Stomach smooth muscle (tissue), 2 donors: ENCODE data around the gene GRK4.

ENCODE experiments used
- H3K27ac ChIP-seq: one replicate; pipeline ENCODE4 v1.7.0; 2013; ENCODE audit warnings: mild to moderate bottlenecking, low read length, inconsistent platforms
- H3K27me3 ChIP-seq, 2 donors: one replicate each; pipeline ENCODE4 v1.7.0; 2013; ENCODE audit warnings: low read length in 2 of 2; ENCODE audit not compliant: insufficient read depth in 2 of 2, control insufficient read depth in 1 of 2
- H3K36me3 ChIP-seq, 2 donors: one replicate each; pipeline ENCODE4 v1.7.0; 2013; ENCODE audit warnings: low read length in 2 of 2; ENCODE audit not compliant: control insufficient read depth in 2 of 2, insufficient read depth in 2 of 2
- H3K4me1 ChIP-seq: one replicate; pipeline ENCODE4 v1.7.0; 2013; ENCODE audit warnings: low read length; ENCODE audit not compliant: control insufficient read depth, insufficient read depth
- H3K4me3 ChIP-seq, 2 donors: one replicate each; pipeline ENCODE4 v1.7.0; 2013; ENCODE audit warnings: low read length in 2 of 2
- H3K9ac ChIP-seq, 2 donors: one replicate each; pipeline ENCODE4 v1.7.0; 2013; ENCODE audit warnings: low read length in 2 of 2, mild to moderate bottlenecking in 1 of 2
- H3K9me3 ChIP-seq, 2 donors: one replicate each; pipeline ENCODE4 v1.7.0; 2013; ENCODE audit warnings: low read length in 2 of 2; ENCODE audit not compliant: control insufficient read depth in 2 of 2
- donor health status: healthy.
- donor health status: Pancreatic carcinoma.

GRK4 gene

GRCh38 chr4:3082925-3083515 is 119.6 kb downstream of the GRK4 start:
- no peak overlapping the region for H3K9ac ChIP-seq
- no peak overlapping the region for H3K4me3 ChIP-seq
- no peak overlapping the region for H3K27ac ChIP-seq
- no peaks in the 10 kb centered on the region for H3K9me3 ChIP-seq
- peaks cover 3 to 4% of the 10 kb centered on the region in 2 donors for H3K36me3 ChIP-seq
- no peaks in the 10 kb centered on the region for H3K27me3 ChIP-seq
- peaks cover 4% of the 10 kb centered on the region for H3K4me1 ChIP-seq

- Histone ChIP-seq H3K4me1 (peaks cover 4% of the 10 kb centered on the region), H3K27ac (no peak overlapping the region), H3K4me3 (no peak overlapping the region), H3K27me3 (no peaks in the 10 kb centered on the region), H3K9ac (no peak overlapping the region), H3K9me3 (no peaks in the 10 kb centered on the region), H3K36me3 (peaks cover 3 to 4% of the 10 kb centered on the region in 2 donors)
Observed at GRCh38 chr4:3083732-3084131, 120.4 kb downstream of the GRK4 start.

GRCh38 chr4:3085948-3086670 is 122.7 kb downstream of the GRK4 start:
- H3K9me3 ChIP-seq = no peaks in the 10 kb centered on the region
- H3K36me3 ChIP-seq = peaks cover 3 to 6% of the 10 kb centered on the region in 2 donors
- H3K9ac ChIP-seq = no peak overlapping the region
- H3K27me3 ChIP-seq = no peaks in the 10 kb centered on the region
- H3K27ac ChIP-seq = no peak overlapping the region
- H3K4me1 ChIP-seq = peaks cover 4% of the 10 kb centered on the region
- H3K4me3 ChIP-seq = no peak overlapping the region

GRCh38 chr4:3087115-3087797 is 123.9 kb downstream of the GRK4 start:
- Histone ChIP-seq H3K9me3 (no peaks in the 10 kb centered on the region), H3K9ac (no peak overlapping the region), H3K27me3 (no peaks in the 10 kb centered on the region), H3K36me3 (peaks cover 3 to 6% of the 10 kb centered on the region in 2 donors), H3K4me3 (no peak overlapping the region), H3K4me1 (peaks cover 4% of the 10 kb centered on the region), H3K27ac (no peak overlapping the region)
